Measurements from ENCODE around the gene CYP24A1.

DNA sequence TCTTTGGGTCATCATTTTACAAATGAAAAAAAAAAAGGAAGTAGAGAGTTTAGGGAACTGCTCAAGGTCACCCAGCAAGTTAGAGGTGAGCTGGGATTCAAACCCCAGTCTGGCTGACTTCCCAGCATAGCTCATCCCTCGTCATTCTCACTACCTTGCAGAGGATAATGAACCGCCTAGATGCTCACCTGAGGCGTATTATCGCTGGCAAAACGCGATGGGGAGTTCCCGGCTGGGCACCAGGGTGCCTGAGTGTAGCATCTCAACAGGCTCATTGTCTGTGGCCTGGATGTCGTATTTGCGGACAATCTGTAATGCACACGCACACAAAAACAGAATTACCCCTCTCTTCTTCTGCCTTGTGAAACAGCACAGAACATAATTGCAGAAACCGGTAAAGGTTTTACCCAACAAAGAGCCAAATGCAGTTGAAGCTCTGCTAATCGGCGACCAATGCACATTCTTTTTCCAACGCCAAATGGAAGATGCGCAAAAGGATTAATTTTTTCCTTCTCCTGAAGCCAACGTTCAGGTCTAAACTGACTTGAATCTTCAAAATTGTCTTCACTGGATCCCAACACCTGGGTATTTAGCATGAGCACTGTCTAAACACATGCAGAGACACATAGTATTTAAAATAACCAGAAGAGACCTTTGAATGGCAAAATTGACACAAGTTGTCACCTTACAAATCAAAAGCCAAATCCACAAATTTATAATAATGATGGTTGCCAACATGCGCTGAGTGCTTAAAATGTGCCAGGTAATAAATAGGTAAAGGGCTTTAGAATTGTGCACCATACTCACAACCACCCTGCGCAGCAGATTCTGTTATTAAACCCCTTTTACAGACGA, 16.6 kb downstream of the CYP24A1 start:
- TF ChIP-seq, protein P1, sequence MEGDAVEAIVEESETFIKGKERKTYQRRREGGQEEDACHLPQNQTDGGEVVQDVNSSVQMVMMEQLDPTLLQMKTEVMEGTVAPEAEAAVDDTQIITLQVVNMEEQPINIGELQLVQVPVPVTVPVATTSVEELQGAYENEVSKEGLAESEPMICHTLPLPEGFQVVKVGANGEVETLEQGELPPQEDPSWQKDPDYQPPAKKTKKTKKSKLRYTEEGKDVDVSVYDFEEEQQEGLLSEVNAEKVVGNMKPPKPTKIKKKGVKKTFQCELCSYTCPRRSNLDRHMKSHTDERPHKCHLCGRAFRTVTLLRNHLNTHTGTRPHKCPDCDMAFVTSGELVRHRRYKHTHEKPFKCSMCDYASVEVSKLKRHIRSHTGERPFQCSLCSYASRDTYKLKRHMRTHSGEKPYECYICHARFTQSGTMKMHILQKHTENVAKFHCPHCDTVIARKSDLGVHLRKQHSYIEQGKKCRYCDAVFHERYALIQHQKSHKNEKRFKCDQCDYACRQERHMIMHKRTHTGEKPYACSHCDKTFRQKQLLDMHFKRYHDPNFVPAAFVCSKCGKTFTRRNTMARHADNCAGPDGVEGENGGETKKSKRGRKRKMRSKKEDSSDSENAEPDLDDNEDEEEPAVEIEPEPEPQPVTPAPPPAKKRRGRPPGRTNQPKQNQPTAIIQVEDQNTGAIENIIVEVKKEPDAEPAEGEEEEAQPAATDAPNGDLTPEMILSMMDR (IDR thresholded peaks at IDR 0.05), result no peak
- no peak for TF ChIP-seq POLR2A (IDR thresholded peaks at IDR 0.05)
